SJCRH30 (cell line): Measurements from ENCODE around the gene ZNF486. TPM values are rescaled to one million over a fixed set of nuclear protein-coding genes. Genes with fewer than 3 reads are reported as not detected.
"Not testable (repeated sequence)": the region's sequence is repeated elsewhere in the genome, so short reads cannot be mapped to it uniquely, and the experiment has no call there.

Experiments used
- DNase-seq, 2 experiments: peaks; one replicate each; pipeline ENCODE4 v3.0.0-alpha.2; 2015 to 2020
- H3K27ac ChIP-seq: fragments of 250-450 bp; sonication (Bioruptor Pico); 2 replicates; pipeline ENCODE4 v1.5.1; 2020; ENCODE audit warnings: mild to moderate bottlenecking, moderate library complexity
- H3K27me3 ChIP-seq: fragments of 250-450 bp; sonication (Bioruptor Pico); 2 replicates; pipeline ENCODE4 v1.5.1; 2020; ENCODE audit warnings: mild to moderate bottlenecking, moderate library complexity
- H3K36me3 ChIP-seq: fragments of 250-450 bp; sonication (Bioruptor Pico); 2 replicates; pipeline ENCODE4 v1.5.1; 2020; ENCODE audit warnings: mild to moderate bottlenecking, moderate library complexity
- H3K4me1 ChIP-seq: fragments of 250-450 bp; sonication (Bioruptor Pico); 2 replicates; pipeline ENCODE4 v1.5.1; 2020; ENCODE audit warnings: mild to moderate bottlenecking, moderate library complexity
- H3K4me3 ChIP-seq: fragments of 250-450 bp; sonication (Bioruptor Pico); 2 replicates; pipeline ENCODE4 v1.5.1; 2020; ENCODE audit warnings: mild to moderate bottlenecking, moderate library complexity
- H3K9me3 ChIP-seq: fragments of 250-450 bp; sonication (Bioruptor Pico); replicated peaks from 2 replicates; pipeline ENCODE4 v1.5.1; 2020; ENCODE audit warnings: mild to moderate bottlenecking, moderate library complexity
- total RNA-seq: library from RNA; depleted of rRNA; stranded (reverse); fragments of >200 nt; shearing (Covaris generic); gene quantifications from 2 replicates; pipeline ENCODE4 v1.2.3, GENCODE V29; 2014; rRNA removed

The ZNF486 gene
- total RNA-seq: 20.5 and 24.3 TPM in 2 replicates

DNA sequence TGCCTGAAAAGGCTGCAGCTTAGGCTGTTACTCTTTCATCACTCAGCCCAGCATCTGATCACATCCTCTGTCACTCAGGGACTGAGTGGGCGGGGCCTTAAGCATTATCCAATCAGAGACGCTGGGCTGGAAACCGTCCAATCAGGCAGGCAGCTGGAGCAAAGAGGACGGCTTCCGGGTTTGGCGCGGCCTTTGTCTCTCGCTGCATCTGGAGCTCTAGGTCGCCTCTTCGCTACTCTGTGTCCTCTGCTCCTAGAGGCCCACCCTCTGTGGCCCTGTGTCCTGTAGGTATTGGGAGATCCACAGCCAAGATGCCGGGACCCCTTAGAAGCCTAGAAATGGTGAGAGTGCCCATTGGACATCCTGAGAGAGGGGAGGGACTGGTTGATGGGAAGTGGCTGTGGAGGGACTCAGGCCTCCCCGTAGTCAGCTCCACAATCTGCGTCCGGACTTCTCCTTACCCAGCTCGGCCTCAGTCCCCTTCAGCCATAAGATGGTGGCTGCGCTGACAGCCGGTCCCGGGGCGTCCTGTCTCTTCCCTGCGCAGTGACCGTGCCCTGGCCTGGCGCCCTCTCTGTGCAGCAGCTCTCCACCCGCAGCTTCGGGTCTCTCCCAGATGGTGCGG is at the start of gene ZNF486:
Gene ZNF486 (plus strand): TSS at position 195 of the 625 bp plus-strand sequence. CDS start 117 bp downstream, at position 312.
- peaks cover 26% of the 10 kb centered on the region for H3K9me3 ChIP-seq
- peaks cover 3% of the 10 kb centered on the region; the same call in 1 of the 2 replicates for H3K4me1 ChIP-seq
- peak within 1 kb of the TSS; percentile 68 for H3K4me3 ChIP-seq
- H3K36me3 ChIP-seq: peaks cover 26% of the 10 kb centered on the region
- peak; percentile 98 to 99 for DNase-seq
- H3K27ac ChIP-seq: peak within 1 kb of the TSS; percentile 67
- H3K27me3 ChIP-seq: no peaks in the 10 kb centered on the region

- Histone ChIP-seq H3K36me3 (peaks cover 26% of the 10 kb centered on the region; the same call in 1 of the 2 replicates), H3K9me3 (peaks cover 53% of the 10 kb centered on the region)
- not testable (repeated sequence) for DNase-seq, H3K4me1 ChIP-seq, H3K27me3 ChIP-seq, H3K27ac ChIP-seq, H3K4me3 ChIP-seq
Observed at GRCh38 chr19:20118064-20118839, 48.8 kb upstream of the ZNF486 start.

DNA sequence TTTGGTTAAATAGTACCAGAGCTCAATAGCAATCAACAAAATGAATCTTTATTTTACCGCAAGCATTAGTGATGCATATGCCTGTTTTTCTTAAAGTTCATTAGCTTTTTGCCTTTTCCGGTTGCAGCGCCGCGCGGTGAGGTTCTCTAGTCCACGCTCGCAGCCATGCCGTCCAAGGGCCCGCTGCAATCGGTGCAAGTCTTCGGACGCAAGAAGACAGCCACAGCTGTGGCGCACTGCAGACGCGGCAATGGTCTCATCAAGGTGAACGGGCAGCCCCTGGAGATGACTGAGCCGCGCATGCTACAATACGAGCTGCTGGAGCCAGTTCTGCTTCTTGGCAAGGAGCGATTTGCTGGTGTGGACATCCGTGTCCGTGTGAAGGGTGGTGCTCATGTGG is 42.1 kb upstream of the ZNF486 start:
- Histone ChIP-seq H3K4me1 (no peaks in the 10 kb centered on the region), H3K27ac (no peak overlapping the region), H3K27me3 (no peaks in the 10 kb centered on the region), H3K36me3 (peaks cover 8% of the 10 kb centered on the region; the same call in 1 of the 2 replicates), H3K9me3 (peaks cover 14% of the 10 kb centered on the region), H3K4me3 (no peak overlapping the region)
- no peak for DNase-seq

- not testable (repeated sequence) for H3K27ac ChIP-seq, H3K4me1 ChIP-seq, H3K36me3 ChIP-seq, H3K9me3 ChIP-seq, H3K4me3 ChIP-seq, DNase-seq, H3K27me3 ChIP-seq
Observed at GRCh38 chr19:20132933-20133332, 34.1 kb upstream of the ZNF486 start.

DNA sequence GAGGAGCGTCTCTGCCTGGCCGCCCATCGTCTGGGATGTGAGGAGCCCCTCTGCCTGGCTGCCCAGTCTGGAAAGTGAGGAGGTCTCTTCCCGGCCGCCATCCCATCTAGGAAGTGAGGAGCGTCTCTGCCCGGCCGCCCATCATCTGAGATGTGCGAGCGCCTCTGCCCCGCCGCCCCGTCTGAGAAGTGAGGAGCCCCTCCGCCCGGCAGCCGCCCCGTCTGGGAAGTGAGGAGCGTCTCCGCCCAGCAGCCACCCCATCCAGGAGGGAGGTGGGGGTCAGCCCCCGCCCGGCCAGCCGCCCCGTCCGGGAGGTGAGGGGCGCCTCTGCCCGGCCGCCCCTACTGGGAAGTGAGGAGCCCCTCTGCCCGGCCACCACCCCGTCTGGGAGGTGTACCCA is 29.3 kb upstream of the ZNF486 start:
- not testable (repeated sequence) for H3K4me1 ChIP-seq, H3K9me3 ChIP-seq, H3K4me3 ChIP-seq, H3K27ac ChIP-seq, H3K36me3 ChIP-seq, H3K27me3 ChIP-seq, DNase-seq

DNA sequence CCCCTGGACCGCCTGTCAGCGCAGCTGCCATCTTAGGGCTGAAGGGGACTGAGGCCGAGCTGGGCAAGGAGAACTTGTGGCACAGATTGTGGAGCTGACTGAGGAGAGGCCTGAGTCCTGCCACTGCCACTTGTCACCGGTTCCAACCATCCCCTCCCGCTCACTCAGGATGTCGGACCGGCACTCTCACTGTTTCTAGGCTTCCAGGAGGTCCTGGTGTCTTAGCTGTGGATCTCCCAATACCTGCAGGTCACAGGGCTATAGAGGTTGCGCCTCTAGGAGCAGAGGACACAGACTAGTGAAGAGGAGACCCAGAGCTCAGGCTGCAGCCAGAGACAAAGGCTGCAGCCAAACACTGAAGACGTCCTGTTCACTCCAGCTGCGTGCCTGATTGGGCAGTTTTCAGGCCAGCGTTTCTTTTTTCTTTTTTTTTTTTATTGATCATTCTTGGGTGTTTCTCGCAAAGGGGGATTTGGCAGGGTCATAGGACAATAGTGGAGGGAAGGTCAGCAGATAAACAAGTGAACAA is 15.3 kb upstream of the ZNF486 start:
- Histone ChIP-seq H3K4me1 (no peaks in the 10 kb centered on the region), H3K36me3 (no peaks in the 10 kb centered on the region), H3K9me3 (no peaks in the 10 kb centered on the region), H3K27ac (no peak overlapping the region), H3K4me3 (no peak overlapping the region), H3K27me3 (no peaks in the 10 kb centered on the region)
- no peak for DNase-seq

DNA sequence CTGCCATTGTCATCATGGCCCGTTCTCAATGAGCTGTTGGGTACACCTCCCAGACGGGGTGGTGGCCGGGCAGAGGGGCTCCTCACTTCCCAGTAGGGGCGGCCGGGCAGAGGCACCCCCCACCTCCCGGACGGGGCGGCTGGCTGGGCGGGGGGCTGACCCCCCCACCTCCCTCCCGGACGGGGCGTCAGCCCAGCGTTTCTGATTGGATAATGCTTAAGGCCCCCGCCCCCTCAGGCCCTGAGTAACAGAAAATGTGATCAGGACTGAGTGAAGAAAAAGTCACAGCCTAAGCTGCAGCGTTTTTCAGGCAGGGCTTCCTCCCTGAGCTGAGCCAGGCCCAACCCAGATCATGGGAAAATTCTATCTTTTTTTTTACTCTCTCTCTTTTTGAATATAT is 14.5 kb upstream of the ZNF486 start:
- H3K4me1 ChIP-seq, H3K9me3 ChIP-seq, H3K27ac ChIP-seq, H3K4me3 ChIP-seq, H3K36me3 ChIP-seq, H3K27me3 ChIP-seq, DNase-seq: not testable (repeated sequence)

GRCh38 chr19:20153281-20153680 is 13.7 kb upstream of the ZNF486 start:
- H3K4me3 ChIP-seq: no peak overlapping the region
- no peak for DNase-seq

GRCh38 chr19:20154636-20155035 is 12.4 kb upstream of the ZNF486 start:
- no peak for DNase-seq
- Histone ChIP-seq H3K27ac (no peak overlapping the region), H3K9me3 (no peaks in the 10 kb centered on the region), H3K27me3 (no peaks in the 10 kb centered on the region), H3K4me1 (no peaks in the 10 kb centered on the region), H3K36me3 (no peaks in the 10 kb centered on the region), H3K4me3 (no peak overlapping the region)

More at GRCh38 chr19:20153281-20153680, 13.7 kb upstream of the ZNF486 start:
- no peak overlapping the region for H3K27ac ChIP-seq
- no peaks in the 10 kb centered on the region for H3K9me3 ChIP-seq
- H3K4me1 ChIP-seq: no peaks in the 10 kb centered on the region
- H3K36me3 ChIP-seq: no peaks in the 10 kb centered on the region
- no peaks in the 10 kb centered on the region for H3K27me3 ChIP-seq

GRCh38 chr19:20162821-20163220 is 4.2 kb upstream of the ZNF486 start:
- Histone ChIP-seq H3K36me3 (no peaks in the 10 kb centered on the region), H3K4me3 (no peak overlapping the region), H3K27me3 (no peaks in the 10 kb centered on the region), H3K9me3 (peaks cover 9% of the 10 kb centered on the region), H3K4me1 (no peaks in the 10 kb centered on the region; the same call in 1 of the 2 replicates), H3K27ac (no peak overlapping the region)
- no peak for DNase-seq

DNA sequence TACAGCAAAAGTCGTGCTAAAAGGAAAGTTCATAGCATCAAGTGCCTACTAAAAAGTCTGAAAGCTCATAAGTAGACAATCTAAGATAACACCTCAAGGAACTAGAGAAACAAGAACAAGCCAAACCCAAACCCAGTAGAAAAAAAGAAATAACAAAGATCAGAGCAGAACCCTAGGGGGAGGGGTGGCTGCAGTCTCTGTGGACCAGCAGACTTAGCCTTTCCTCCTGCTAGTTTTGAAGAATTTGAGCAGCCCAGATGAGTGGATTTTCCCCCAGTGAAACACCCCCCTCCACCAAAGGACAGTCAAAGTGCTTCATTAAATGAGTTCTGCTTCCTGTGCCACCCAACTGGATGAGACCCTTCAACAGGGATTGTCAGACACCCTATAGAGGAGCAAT is 2.6 kb upstream of the ZNF486 start:
- Histone ChIP-seq H3K27ac (no peak overlapping the region), H3K9me3 (peaks cover 21% of the 10 kb centered on the region), H3K4me3 (no peak overlapping the region), H3K4me1 (peaks cover 3% of the 10 kb centered on the region; the same call in 1 of the 2 replicates), H3K36me3 (peaks cover 3% of the 10 kb centered on the region; the same call in 1 of the 2 replicates), H3K27me3 (no peaks in the 10 kb centered on the region)
- DNase-seq: no peak

DNA sequence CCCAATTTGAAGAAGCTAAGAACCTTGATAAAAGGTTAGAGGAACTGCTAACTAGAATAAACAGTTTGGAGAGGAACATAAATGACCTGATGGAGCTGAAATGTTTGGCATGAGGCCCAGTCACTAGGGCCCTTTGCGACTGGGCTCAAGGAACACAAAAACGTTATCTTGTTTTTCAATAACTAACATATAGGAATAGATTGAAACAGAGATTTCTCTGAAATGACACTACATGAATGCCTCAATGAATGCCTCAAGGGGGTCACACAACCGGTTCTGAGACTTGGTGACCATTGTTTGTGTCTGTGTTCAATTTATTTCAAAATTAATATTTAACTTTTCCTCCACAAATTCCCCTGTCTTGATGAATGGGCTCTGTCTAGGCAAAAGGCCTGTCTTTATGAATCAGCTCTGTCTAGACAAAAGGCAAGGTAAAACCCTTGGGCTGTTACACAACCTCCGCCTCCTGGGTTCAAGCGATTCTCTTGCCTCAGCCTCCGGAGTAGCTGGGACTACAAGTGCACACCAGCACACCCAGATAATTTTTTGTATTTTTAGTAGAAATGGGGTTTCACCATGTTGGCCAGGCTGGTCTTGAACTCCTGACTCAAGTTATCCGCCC is 932 bp upstream of the ZNF486 start:
- no peaks in the 10 kb centered on the region for H3K27me3 ChIP-seq
- no peak overlapping the region for H3K4me3 ChIP-seq
- H3K36me3 ChIP-seq: peaks cover 15% of the 10 kb centered on the region
- DNase-seq: no peak
- peaks cover 28% of the 10 kb centered on the region for H3K9me3 ChIP-seq
- no peak overlapping the region for H3K27ac ChIP-seq
- peaks cover 3% of the 10 kb centered on the region; the same call in 1 of the 2 replicates for H3K4me1 ChIP-seq

DNA sequence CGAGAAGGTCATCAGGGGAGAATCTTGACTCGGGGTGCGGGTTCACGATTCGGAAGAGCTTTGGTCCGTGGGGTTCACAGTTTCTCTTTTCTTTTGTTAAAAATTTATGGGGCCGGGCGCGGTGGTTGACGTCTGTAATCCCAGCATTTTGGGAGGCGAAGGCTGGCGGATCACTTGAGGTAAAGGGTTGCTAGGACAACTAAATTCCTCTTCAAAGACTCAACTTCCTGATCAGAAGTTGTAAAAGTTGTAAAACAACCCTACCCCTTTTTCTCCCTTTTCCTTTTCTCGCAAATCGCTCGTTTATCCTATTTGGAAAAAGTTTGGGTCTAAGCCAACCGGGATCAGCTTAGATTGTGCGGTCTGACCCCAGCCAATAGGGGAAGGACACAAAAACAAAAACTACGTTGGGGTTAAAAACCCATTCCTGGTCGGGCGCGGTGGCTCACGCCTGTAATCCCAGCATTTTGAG is 673 bp downstream of the ZNF486 start:
- Histone ChIP-seq H3K4me1 (peaks cover 3% of the 10 kb centered on the region; the same call in 1 of the 2 replicates), H3K4me3 (peak overlapping the region; percentile 68), H3K36me3 (peaks cover 30% of the 10 kb centered on the region), H3K27ac (peak overlapping the region; percentile 67), H3K9me3 (peaks cover 22% of the 10 kb centered on the region; the same call in 1 of the 2 replicates), H3K27me3 (no peaks in the 10 kb centered on the region)
- DNase-seq: peak in 1 of 2 experiments; percentile 12

GRCh38 chr19:20171285-20171684 is 4.3 kb downstream of the ZNF486 start:
- H3K4me1 ChIP-seq: peaks cover 3% of the 10 kb centered on the region; the same call in 1 of the 2 replicates
- H3K4me3 ChIP-seq: no peak overlapping the region
- H3K9me3 ChIP-seq: peaks cover 29% of the 10 kb centered on the region
- H3K27me3 ChIP-seq: no peaks in the 10 kb centered on the region
- peaks cover 49% of the 10 kb centered on the region for H3K36me3 ChIP-seq
- no peak for DNase-seq
- H3K27ac ChIP-seq: no peak overlapping the region

DNA sequence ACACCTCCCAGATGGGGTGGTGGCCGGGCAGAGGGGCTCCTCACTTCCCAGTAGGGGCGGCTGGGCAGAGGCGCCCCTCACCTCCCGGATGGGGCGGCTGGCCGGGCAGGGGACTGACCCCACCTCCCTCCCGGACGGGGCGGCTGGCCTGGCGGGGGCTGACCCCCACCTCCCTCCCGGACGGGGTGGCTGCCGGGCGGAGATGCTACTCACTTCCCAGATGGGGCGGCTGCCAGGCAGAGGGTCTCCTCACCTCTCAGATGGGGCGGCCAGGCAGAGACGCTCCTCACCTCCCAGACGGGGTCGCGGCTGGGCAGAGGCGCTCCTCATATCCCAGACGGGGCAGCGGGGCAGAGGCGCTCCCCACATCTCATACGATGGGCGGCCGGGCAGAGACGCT is 8.8 kb downstream of the ZNF486 start:
- H3K27ac ChIP-seq, DNase-seq, H3K4me3 ChIP-seq, H3K4me1 ChIP-seq, H3K27me3 ChIP-seq: not testable (repeated sequence)
- peaks cover 25% of the 10 kb centered on the region for H3K9me3 ChIP-seq
- H3K36me3 ChIP-seq: peaks cover 68% of the 10 kb centered on the region
